GM21723 (cell line): ENCODE data around the gene DPP6.

Source experiments
- ATAC-seq: cut with Tn5 transposase; IDR thresholded peaks from one replicate; pipeline ENCODE4 v1.9.1; 2021; ENCODE audit warnings: mild to moderate bottlenecking, moderate library complexity; ENCODE audit not compliant: unreplicated experiment

The DPP6 gene

GRCh38 chr7:154844955-154845354 lies 792.8 kb downstream of the DPP6 start:
- no peak for ATAC-seq

- ATAC-seq = no peak
Measured at GRCh38 chr7:154848464-154848863, 796.3 kb downstream of the DPP6 start.

- no peak for ATAC-seq
Measured at GRCh38 chr7:154852205-154852604, 800.0 kb downstream of the DPP6 start.

GRCh38 chr7:154853063-154853726 lies 801.0 kb downstream of the DPP6 start:
- ATAC-seq = no peak

GRCh38 chr7:154853727-154854095 lies 801.5 kb downstream of the DPP6 start:
- ATAC-seq = no peak

GRCh38 chr7:154854836-154855235 lies 802.6 kb downstream of the DPP6 start:
- no peak for ATAC-seq

GRCh38 chr7:154855366-154855765 lies 803.2 kb downstream of the DPP6 start:
- ATAC-seq = no peak

GRCh38 chr7:154856733-154857132 lies 804.5 kb downstream of the DPP6 start:
- no peak for ATAC-seq

- no peak for ATAC-seq
Measured at GRCh38 chr7:154857240-154857639, 805.0 kb downstream of the DPP6 start.

- ATAC-seq = no peak
Measured at GRCh38 chr7:154857728-154858681, 805.8 kb downstream of the DPP6 start.

GRCh38 chr7:154858836-154859537 lies 806.8 kb downstream of the DPP6 start:
- no peak for ATAC-seq

- ATAC-seq = no peak
Measured at GRCh38 chr7:154859747-154860620, 807.8 kb downstream of the DPP6 start.

- no peak for ATAC-seq
Measured at GRCh38 chr7:154860621-154861375, 808.6 kb downstream of the DPP6 start.

- ATAC-seq = no peak
Measured at GRCh38 chr7:154861589-154861988, 809.4 kb downstream of the DPP6 start.

- no peak for ATAC-seq
Measured at GRCh38 chr7:154862153-154862791, 810.1 kb downstream of the DPP6 start.

- no peak for ATAC-seq
Measured at GRCh38 chr7:154863766-154864522, 811.7 kb downstream of the DPP6 start.

GRCh38 chr7:154864523-154864891 lies 812.3 kb downstream of the DPP6 start:
- ATAC-seq = no peak

GRCh38 chr7:154865984-154866685 lies 813.9 kb downstream of the DPP6 start:
- no peak for ATAC-seq
